WTC11 (cell line): Measurements from ENCODE around the gene SLC26A2.

ENCODE experiments used
- CTCF ChIP-seq: fragments of 200-600 bp; IDR thresholded peaks from 2 replicates; pipeline ENCODE4 v1.8.0; 2022; ENCODE audit warnings: antibody characterized with exemption
- FOXK1 ChIP-seq: sonication (generic); formaldehyde crosslinking; IDR thresholded peaks from 2 replicates; pipeline ENCODE4 v1.8.0; 2022; ENCODE audit warnings: mild to moderate bottlenecking, moderate library complexity, missing genetic modification reagents
- TP53 ChIP-seq: sonication (generic); formaldehyde crosslinking; IDR thresholded peaks from 2 replicates; pipeline ENCODE4 v1.8.1; 2023; ENCODE audit warnings: mild to moderate bottlenecking, missing genetic modification reagents
- TF ChIP-seq, protein P1 (sequence below): sonication (generic); formaldehyde crosslinking; IDR thresholded peaks from 2 replicates; pipeline ENCODE4 v1.8.1; 2023; ENCODE audit warnings: mild to moderate bottlenecking, moderate library complexity, missing genetic modification reagents

- TF ChIP-seq FOXK1 (CRISPR knock-in tag) (no peak), TP53 (no peak), CTCF (no peak)
- TF ChIP-seq, protein P1, sequence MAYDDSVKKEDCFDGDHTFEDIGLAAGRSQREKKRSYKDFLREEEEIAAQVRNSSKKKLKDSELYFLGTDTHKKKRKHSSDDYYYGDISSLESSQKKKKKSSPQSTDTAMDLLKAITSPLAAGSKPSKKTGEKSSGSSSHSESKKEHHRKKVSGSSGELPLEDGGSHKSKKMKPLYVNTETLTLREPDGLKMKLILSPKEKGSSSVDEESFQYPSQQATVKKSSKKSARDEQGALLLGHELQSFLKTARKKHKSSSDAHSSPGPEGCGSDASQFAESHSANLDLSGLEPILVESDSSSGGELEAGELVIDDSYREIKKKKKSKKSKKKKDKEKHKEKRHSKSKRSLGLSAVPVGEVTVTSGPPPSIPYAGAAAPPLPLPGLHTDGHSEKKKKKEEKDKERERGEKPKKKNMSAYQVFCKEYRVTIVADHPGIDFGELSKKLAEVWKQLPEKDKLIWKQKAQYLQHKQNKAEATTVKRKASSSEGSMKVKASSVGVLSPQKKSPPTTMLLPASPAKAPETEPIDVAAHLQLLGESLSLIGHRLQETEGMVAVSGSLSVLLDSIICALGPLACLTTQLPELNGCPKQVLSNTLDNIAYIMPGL (CRISPR knock-in tag): no peak
Observed at GRCh38 chr5:149999866-150000255, 39.3 kb downstream of the SLC26A2 start.
